Lower lobe of right lung (tissue), 2 donors: Measurements from ENCODE around the gene LDAF1. TPM values are rescaled to one million over a fixed set of nuclear protein-coding genes. Genes with fewer than 3 reads are reported as not detected.

ENCODE experiments used
- ATAC-seq, 2 donors: fragments of 200-7000 bp; cut with Tn5 transposase; one replicate each; pipeline ENCODE4 v1.9.1; 2020 to 2022; ENCODE audit warnings: mild to moderate bottlenecking in 2 of 2, moderate library complexity in 2 of 2
- DNase-seq: peaks from one replicate; pipeline ENCODE4 v3.0.0-alpha.2; 2020
- H3K27ac ChIP-seq: fragments of 200-600 bp; one replicate; pipeline ENCODE4 v1.8.0; 2022
- H3K27me3 ChIP-seq: fragments of 200-600 bp; one replicate; pipeline ENCODE4 v1.8.0; 2022; ENCODE audit warnings: low read depth
- H3K36me3 ChIP-seq: fragments of 200-600 bp; one replicate; pipeline ENCODE4 v1.8.0; 2022; ENCODE audit warnings: mild to moderate bottlenecking
- H3K4me1 ChIP-seq: fragments of 200-600 bp; one replicate; pipeline ENCODE4 v1.8.0; 2022
- H3K4me3 ChIP-seq: fragments of 200-600 bp; one replicate; pipeline ENCODE4 v1.8.0; 2022; ENCODE audit warnings: mild to moderate bottlenecking
- H3K9me3 ChIP-seq: fragments of 200-600 bp; one replicate; pipeline ENCODE4 v1.8.0; 2022
- intact Hi-C: fragments of 100-400 bp; cut with DNase I; formaldehyde crosslinking; loops from one replicate; pipeline ENCODE4 v1.11.0; 2022
- total RNA-seq: library from RNA; stranded (reverse); fragmentation: NEBNext Ultra II Directional; extraction: Animal tissue kit (Norgen Biotek cat#: 25700); gene quantifications from one replicate; pipeline ENCODE4 v1.2.1, GENCODE V29; 2021
- TF ChIP-seq, protein P1 (sequence below): fragments of 200-600 bp; IDR thresholded peaks from one replicate; pipeline ENCODE4 v1.8.0; 2022; ENCODE audit warnings: antibody characterized with exemption, mild to moderate bottlenecking
- donor health status: DM: no; HTN: yes; CAD: no; lungs with severe emphysema.

Gene LDAF1
- total RNA-seq, 1 donor from 2014 or later, result 39.8 TPM

DNA sequence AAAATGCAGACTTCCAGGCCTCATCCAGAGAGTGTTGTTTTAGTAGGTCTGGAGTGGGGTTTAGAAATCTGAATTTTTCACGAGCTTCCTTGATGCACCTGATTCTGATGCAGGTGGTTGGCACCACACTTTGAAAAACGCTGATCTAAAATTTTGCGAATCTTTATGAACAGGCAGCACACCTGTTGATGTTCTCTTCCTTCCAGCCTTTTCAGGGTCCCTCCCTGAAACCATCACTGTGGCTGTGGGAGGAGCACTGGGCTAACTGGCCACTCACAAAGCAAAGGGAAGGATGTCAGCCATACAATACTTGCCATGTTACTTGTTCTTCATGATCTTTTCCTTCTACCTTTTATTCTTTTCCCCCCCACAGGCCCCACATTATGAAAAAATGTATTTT lies 14.2 kb downstream of the LDAF1 start:
- Histone ChIP-seq H3K4me1 (no peaks in the 10 kb centered on the region), H3K4me3 (no peak overlapping the region)

DNA sequence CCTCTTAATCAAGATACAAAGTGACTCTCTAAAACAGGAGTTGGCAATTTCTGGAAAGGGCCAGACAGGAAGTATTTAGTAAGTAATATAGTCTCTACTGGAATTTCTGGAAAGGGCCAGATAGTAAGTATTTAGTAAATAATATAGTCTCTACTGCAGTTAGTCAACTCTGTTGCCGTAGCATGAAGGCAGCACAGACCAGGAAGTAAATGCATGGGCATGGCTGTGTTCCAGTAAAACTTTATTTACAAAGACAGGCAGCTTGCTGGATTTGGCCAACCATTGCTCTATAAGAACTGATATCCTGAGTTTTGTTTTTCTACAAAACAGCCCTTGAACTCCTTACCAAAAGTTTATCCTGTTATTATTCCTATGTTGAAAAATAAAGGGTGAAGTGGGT lies 16.9 kb downstream of the LDAF1 start:
- no peak for ATAC-seq
- intact Hi-C loops, result loop anchor here (10.0 kb wide), 1 partner anchor 129 kb away; no protein-coding TSS in a partner anchor
- TF ChIP-seq, protein P1, sequence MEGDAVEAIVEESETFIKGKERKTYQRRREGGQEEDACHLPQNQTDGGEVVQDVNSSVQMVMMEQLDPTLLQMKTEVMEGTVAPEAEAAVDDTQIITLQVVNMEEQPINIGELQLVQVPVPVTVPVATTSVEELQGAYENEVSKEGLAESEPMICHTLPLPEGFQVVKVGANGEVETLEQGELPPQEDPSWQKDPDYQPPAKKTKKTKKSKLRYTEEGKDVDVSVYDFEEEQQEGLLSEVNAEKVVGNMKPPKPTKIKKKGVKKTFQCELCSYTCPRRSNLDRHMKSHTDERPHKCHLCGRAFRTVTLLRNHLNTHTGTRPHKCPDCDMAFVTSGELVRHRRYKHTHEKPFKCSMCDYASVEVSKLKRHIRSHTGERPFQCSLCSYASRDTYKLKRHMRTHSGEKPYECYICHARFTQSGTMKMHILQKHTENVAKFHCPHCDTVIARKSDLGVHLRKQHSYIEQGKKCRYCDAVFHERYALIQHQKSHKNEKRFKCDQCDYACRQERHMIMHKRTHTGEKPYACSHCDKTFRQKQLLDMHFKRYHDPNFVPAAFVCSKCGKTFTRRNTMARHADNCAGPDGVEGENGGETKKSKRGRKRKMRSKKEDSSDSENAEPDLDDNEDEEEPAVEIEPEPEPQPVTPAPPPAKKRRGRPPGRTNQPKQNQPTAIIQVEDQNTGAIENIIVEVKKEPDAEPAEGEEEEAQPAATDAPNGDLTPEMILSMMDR, result no peak
- Histone ChIP-seq H3K9me3 (no peaks in the 10 kb centered on the region), H3K4me1 (no peaks in the 10 kb centered on the region), H3K27me3 (no peaks in the 10 kb centered on the region), H3K4me3 (no peak overlapping the region), H3K36me3 (peaks cover 84% of the 10 kb centered on the region), H3K27ac (no peak overlapping the region)
- DNase-seq, result no peak

More for the DNA sequence above, 14.2 kb downstream of the LDAF1 start:
- TF ChIP-seq, protein P1, result no peak
- Histone ChIP-seq H3K27me3 (no peaks in the 10 kb centered on the region), H3K36me3 (peaks cover 67% of the 10 kb centered on the region), H3K9me3 (no peaks in the 10 kb centered on the region), H3K27ac (no peak overlapping the region)
- intact Hi-C loops, result loop anchor here (10.0 kb wide), 1 partner anchor 132 kb away; no protein-coding TSS in a partner anchor
- DNase-seq, result no peak
- ATAC-seq, result no peak

DNA sequence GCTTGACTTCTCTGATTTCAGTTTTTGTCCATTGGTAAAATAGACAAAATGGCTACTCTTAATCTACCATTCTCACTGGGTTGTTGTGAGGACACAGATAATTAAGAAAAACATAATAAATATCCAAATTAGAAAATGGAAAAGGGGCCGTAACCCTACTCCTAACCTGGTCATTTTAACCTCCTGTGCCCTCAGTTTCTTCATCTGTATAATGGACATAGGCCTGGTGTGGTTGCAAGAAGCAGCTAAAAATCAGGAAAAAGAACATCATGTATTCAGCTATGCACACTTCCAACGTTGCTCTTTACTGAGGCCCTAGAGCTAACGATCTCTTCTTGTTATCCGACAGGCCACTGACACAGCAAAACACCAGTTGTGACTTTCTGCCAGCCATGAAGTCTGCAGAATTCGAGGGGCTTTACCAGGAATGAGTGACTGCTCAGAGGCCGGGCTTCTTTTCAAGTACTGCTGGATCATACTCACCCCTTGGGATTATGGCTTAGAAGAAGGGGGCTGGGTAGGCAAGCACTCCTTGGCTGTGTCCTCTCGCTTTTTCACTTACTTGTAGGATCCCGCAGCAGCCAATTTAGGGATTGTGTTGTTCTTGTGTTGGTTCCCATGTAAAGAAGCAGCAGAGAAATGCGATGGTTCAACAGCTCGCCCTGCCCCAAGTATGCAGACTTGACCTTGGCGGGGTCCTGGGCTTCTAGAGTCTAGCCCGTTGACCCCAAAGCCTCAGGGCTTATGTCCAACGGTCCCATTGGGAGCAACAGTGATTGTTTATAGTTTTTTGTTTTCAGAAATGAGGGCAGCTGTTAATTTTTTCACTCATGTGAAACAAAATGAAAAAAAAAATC lies 20.9 kb downstream of the LDAF1 start:
- Histone ChIP-seq H3K4me1 (no peaks in the 10 kb centered on the region), H3K27ac (no peak overlapping the region), H3K36me3 (peaks cover 63% of the 10 kb centered on the region), H3K4me3 (no peak overlapping the region), H3K27me3 (no peaks in the 10 kb centered on the region), H3K9me3 (no peaks in the 10 kb centered on the region)
- intact Hi-C loops, result loop anchor here (10.0 kb wide), 1 partner anchor 125 kb away; no protein-coding TSS in a partner anchor
- ATAC-seq (no peak), DNase-seq (no peak)
- TF ChIP-seq, protein P1, result no peak

DNA sequence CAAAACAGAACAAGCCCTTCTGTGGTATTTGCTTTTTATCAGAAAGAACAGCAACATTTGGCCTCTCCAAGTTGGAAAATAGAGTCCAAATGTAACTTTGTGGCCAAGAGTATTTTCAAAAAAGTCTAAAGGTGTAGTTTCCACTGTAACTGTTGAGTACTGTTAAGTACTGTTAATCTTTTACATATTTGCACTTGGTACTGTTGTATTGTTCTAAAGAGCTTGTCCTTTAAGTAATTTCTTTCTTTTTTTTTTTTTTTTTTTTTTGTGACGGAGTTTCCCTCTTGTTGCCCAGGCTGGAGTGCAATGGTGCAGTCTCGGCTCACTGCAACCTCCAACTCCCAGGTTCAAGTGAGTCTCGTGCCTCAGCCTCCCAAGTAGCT lies 21.5 kb downstream of the LDAF1 start:
- TF ChIP-seq, protein P1, result no peak
- no peak overlapping the region for H3K27ac ChIP-seq
- peak; percentile 64 to 70 for ATAC-seq
- no peaks in the 10 kb centered on the region for H3K9me3 ChIP-seq
- H3K36me3 ChIP-seq, result peaks cover 57% of the 10 kb centered on the region
- H3K4me3 ChIP-seq, result no peak overlapping the region
- no peak for DNase-seq
- H3K4me1 ChIP-seq, result no peaks in the 10 kb centered on the region
- no peaks in the 10 kb centered on the region for H3K27me3 ChIP-seq
- intact Hi-C loops, result loop anchor here (10.0 kb wide), 1 partner anchor 125 kb away; no protein-coding TSS in a partner anchor

DNA sequence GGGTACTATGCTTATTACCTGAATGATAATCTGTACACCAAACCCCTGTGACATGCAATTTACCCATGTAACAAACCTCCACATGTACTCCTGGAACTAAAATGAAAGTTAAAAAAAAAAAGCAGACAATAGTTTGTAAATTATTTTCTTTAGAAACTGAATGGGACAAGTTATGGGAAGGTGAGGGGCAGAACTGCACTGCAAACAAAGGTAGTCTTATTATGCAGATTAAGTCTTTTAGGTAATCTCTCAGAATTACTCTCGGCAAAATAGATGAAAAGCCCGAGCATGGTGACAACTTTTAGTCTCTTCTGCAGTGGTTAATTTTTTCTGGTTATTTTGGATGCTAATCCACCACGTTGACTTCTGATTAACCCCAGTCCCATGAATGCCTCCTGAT lies 25.5 kb downstream of the LDAF1 start:
- Histone ChIP-seq H3K36me3 (peaks cover 31% of the 10 kb centered on the region), H3K4me1 (peaks cover 6% of the 10 kb centered on the region), H3K27me3 (no peaks in the 10 kb centered on the region), H3K9me3 (no peaks in the 10 kb centered on the region), H3K27ac (no peak overlapping the region), H3K4me3 (no peak overlapping the region)
- intact Hi-C loops, result no loop called here
- ATAC-seq, result no peak
- TF ChIP-seq, protein P1, result no peak
- DNase-seq, result no peak
